DMS114 treated with DMSO at 0.1 percent for 48 hours (cell line): ENCODE measurements around the gene POLR2J2.
"Not testable (repeated sequence)": the region's sequence is repeated elsewhere in the genome, so short reads cannot be mapped to it uniquely, and the experiment has no call there.

ENCODE experiments used
- DNase-seq: peaks from one replicate; lab custom pipeline; 2025; ENCODE audit not compliant: unreplicated experiment; lab: John Stamatoyannopoulos, UW

POLR2J2 gene

DNA sequence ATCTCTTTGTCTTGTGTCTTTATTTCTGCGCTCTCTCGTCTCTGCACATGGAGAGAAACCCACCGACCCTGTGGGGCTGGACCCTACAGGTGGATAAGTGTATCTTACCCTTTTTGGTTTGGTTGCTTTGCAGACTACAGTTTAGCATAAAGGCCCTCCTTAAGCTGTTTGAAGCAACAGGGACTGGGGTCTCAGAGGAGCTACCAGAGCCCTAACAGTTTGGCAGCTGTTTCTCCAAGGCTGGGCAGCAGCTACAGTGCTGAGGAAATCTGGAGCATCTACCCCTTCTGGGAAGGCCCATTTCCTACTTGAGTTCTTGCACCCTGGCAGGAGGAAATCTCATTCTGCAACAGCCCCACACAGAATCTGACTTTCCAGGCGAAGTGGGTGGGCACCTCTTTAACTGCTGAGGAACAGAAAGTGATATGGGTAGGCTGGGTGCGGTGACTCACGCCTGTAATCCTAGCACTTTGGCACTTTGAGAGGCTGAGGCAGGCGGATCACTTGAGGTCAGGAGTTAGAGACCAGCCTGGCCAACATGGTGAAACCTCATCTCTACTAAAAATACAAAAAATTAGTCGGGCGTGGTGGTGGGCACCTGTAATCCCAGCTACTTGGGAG is 2.1 kb upstream of the POLR2J2 start:
- not testable (repeated sequence) for DNase-seq

DNA sequence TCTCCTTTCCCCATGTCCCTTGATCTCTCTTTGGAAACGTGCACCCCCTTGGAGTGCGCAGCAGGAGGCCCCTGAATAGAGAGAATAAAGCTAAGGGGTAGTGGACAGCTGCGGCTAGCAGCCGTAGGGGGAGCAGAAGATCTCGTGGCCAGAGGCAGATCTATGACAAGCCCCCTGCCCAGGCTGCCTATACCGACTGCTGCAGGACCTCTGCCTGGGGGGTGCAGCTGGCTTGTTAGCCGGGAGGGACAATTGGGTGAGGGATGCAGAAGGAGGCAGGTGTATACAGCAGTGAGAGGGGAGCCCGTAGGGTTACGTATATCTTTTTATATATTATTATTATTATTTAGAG is 469 bp upstream of the POLR2J2 start:
- not testable (repeated sequence) for DNase-seq

DNA sequence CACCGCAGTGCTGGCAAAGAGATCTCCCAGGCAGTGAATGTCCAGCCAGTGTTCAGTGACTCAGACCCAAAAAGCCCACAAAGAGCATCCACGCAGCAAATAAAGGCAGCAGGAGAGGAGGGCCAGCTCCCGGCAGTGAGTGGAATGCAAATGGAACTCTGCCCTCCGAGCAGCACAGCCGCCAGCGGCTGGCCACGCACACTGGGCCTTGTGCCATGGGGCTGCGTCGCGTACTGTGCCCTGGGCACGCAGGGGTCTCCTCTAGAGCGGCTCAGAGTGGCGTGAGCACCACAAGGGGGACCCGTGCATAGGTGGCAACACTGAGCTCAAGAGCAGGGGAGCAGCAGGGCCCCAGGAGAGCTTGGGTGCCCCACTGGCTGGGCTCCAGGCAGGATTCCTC is 3.9 kb downstream of the POLR2J2 start:
- not testable (repeated sequence) for DNase-seq

DNA sequence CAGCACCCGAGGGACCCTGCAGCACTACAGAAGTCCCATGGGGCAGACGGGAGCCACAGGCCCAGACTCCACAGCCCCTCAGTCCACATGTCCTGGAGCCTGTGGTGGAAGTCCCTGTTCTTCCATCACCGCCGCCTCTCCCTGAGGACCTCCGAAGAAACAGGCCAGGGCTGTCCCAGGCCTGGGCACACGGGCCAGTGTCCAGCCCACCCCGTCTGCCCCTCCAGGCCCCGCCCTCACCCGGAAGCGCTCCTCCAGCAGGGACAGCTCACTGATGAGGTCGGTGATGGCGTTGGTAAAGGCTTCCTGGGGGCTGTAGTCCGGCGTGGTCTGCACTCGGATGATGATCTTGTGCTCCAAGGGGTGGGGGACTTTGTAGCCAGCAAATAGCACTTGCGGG is 4.6 kb downstream of the POLR2J2 start:
- DNase-seq, result not testable (repeated sequence)

DNA sequence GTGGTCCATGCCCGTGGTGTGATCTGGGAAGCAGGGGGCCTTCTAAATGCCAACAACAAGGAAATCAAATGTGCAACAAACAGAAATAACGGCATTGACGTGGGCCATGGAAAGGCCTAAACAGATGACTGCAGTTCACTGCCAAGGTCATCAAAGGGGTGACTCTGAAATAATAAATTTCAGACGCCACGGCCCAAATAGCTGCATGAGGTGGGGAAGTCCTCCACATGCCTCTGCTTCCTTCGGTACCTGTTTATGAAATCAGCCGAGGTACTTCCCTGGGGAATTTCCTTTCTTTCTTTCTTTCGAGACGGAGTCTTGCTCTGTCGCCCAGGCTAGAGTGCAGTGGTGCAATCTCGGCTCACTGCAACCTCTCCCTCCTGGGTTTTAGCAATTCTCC is 6.7 kb downstream of the POLR2J2 start:
- DNase-seq, result not testable (repeated sequence)

DNA sequence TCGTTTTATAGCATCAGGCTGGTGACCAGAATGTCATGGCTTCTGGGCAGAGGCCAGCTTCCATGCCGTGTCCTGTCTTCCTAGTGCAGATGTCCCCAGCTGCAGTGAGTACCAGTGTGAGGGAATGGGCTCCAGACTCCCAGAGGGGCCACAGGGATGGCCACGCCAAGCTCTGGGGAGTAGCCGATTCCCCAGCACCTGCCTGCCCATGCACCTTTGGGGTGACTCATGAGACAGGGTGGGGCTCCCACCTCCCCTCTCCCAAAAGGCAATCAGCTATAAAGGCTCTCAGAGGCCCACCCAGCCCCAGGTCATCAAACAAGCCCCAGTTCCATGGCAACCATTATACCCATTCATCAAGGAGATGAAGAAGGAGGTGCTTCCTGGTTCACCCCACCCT is 21.5 kb downstream of the POLR2J2 start, which contains the start of gene SPDYE2B:
Gene SPDYE2B, plus strand, starts transcription at position 396 of the 400 bp plus-strand sequence. CDS start 2,030 bp downstream, outside the sequence.
- not testable (repeated sequence) for DNase-seq

DNA sequence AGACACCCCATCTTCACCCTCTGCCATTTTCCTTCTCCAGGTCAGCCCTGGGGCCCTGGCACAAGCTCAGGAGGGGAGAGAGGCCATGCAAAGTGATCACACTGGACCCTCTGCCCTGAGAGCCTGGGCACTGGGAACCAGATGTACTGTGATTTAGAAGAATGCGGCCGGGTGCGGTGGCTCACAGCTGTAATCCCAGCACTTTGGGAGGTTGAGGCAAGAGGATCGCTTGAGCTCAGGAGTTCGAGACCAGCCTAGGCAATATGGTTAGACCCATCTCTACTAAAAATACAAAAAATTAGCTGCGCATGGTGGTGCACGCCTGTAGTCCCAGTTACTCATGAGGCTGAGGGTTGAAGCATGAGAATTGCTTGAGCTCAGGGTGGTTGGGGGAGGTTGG is 23.6 kb downstream of the POLR2J2 start:
- not testable (repeated sequence) for DNase-seq

DNA sequence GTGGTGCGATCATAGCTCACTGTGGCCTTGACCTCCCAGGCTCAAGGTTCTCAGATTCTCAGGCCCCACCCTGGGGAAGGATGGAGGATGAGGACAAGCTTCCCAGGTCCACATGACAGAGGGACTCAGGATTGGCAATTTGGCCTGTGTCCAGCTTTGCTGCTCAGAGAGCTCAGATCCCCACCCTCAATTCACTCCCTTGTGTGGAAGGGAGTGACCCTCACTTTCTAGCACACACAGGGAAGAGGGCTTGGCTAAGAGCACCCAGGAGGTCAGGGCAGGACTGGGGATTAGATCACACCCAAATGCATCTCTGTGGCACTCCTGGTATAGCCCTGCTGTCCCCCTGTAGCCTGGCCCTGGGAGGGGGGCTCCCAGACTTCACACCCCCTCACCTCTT is 28.1 kb downstream of the POLR2J2 start:
- DNase-seq, result not testable (repeated sequence)

DNA sequence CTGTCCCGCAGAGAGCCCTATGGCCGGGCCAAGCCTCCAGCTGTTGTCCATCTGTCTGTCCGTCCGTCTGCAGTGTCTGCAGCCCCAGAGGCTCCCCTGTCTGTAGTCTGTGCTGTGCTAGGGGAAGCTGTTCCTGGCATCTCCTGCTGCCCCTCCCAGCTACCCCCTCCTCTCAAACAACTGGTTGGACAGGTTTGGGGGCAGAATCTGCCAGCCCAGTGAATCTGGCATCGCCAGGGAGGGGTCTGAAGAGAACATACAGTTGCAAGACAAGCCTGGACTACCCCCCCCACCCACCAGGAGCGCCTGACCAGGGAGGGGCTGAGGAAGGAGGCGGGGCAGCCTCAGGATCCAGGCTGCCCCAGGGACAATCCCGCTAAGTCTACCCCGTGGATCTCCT is 28.8 kb downstream of the POLR2J2 start, which contains the start of gene UPK3BL1:
Gene UPK3BL1, minus strand, starts transcription at position 101 of the 400 bp plus-strand sequence. Its CDS starts 50 bp downstream, at position 51.
- not testable (repeated sequence) for DNase-seq

DNA sequence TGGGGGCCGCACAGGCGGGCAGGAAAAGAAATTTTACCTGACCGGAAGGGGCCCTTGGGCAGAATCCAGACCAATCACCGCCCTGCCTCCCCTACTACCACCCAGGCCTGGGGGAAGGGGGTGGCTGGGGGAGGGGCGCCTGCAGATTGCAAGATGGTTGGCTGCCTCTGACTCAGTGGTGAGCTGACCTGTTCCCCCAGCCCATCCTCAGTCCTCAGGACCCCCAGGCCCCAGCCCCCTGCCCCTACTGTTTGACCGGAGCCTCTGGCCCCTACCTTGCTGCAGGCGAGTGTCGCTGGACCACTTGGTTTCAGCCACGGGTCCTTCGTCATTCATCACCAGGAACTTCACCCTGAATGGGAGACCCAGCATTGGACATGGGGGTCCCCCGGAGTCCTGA is 32.6 kb downstream of the POLR2J2 start:
- not testable (repeated sequence) for DNase-seq

DNA sequence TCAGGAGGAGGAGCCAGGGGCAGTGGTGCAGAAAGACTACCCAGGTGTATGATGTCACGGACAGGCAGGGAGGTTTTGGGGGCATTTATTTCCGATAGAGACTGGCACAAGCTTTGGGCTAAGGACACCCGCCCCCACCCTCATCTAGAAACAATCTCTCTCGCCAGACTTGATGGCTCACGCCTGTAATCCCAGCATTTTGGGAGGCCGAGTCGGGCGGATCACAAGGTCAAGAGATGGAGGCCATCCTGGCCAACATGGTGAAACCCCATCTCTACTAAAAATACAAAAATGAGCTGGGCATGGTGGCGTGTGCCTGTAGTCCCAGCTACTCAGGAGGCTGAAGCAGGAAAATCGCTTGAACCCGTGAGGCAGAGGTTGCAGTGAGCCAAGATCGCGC is 34.5 kb downstream of the POLR2J2 start:
- not testable (repeated sequence) for DNase-seq

DNA sequence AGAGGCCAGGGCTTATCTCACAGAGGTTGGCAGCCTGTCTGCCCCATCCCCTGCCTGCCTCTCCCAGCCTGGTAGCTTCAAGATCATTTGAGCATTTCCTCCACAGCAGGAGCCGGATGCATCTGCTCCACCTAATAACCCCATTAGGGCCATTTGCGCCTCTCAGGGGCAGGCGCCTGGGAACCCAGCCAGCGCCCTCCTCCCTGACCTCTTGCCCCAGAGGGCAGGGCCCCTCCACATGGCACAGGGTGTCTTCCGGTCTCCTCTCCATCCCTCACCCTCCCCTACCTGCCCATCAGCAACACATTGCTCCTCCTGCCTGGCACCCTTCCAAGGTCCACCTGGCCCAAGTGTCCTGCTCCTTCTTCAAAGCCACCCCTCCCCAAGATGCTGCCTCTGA is 36.1 kb downstream of the POLR2J2 start:
- DNase-seq, result not testable (repeated sequence)

DNA sequence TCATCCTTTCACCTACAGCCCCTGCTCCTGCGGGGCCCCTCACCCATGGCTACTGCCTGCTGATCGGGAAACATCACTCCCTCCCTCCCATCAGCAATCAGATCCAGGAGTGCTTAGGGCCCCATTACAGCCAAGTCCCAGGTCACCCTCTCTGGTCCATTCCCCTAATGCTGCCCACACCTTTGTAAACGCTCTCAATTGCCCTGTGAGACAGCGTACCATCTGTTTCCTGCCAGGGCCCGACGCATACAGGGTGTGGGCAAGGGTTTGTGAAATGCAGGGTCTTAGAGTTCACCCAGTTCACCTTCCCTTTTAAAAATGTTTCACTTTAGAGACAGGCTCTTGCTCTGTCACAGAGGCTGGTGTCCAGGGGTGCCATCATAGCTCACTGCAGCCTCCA is 37.2 kb downstream of the POLR2J2 start:
- DNase-seq, result not testable (repeated sequence)

DNA sequence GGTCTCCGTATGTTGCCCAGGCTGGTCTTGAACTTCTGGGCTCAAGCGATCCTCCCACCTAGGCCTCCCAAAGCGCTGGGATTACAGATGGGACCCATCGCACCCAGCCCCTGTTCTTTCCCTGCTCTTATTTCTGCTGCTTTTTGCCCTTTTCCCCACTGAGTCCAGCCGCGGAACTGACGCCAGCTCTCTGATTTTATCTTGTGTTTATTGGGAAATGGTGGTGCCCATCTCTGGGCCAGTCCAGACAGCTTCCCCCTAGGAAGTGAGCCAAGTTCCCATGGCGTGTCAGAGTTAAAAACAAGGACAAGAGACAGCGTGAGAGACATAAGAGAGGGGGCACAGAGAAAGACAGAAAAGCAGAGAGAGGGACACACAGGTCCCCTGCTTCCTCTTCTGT is 40.8 kb downstream of the POLR2J2 start:
- not testable (repeated sequence) for DNase-seq

DNA sequence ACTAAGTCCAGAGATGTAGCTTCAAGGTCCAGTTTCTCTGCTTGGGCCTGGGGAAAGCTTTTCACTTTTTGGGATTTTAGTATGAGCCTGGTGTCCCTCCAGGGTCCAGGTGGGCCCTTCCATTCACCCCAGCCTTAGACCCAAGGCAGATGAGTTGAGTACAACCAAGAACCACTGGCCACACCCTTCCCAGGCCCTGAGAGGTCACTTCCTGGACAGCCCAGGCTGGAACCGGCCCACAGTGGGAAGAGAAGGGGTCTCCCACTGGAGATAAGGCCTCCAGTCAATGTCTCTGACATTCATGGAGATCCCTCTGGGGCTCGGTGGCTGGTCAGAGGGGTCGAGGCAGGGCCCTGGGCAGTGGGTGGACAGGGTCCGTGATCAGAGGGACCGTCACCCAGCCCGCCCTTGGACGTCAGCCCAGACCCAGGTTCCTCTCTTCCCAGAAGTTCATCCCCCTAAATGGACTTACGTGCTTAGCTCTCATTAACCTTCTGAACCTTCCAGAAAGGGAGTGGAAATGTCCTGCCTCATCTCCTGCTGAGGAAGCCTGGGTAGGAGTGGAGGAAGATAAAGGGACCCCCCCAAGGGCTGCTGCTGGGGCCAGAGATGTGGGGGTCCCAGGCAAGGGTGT is 44.1 kb downstream of the POLR2J2 start:
- not testable (repeated sequence) for DNase-seq

DNA sequence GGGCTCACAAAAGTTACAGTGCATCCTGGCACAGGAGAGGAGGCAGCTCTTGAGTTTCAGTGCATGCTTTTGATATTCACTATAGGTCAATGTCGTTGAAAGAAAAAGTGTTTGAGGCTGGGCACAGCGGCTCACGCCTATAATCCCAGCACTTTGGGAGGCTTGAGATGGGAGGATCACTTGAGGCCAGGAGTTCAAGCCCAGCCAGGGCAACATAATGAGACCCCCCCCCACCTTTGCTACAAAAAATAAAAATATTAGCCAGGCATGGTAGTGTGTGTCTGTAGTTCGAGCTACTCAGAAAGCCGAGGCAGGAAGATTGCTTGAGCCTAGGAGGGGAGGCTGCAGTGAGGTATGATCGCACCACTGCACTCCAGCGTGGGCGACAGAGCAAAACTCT is 53.3 kb downstream of the POLR2J2 start:
- DNase-seq, result not testable (repeated sequence)

DNA sequence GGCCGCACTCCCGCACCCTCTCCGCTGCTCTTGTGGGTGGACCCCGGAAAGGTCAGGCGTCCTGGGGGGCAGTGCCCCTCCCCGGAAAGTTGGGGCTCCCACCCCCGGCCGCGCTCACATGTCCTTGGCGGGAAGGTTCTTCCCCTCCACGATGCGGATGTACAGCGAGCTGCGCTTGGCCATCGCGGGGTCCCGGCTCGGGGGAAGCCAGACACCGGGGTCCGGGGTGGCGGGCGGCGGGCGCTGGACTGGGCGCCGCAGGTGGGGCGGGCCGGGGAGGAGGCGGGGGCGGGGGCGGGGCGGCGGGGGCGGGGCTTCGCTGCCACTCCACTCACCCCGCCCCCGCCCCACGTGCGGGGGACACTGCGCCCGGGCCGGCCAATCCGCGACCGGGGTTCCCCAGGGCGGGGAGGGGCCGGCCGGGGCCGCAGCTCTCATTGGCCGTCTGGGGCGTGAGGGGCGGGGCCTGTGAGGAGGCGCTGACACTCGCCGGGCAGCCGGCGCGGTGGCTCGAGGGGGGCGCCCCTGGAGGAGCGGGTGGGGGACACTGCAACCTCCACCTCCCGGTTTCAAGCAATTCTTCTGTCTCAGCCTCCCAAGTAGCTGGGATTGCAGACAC is 54.8 kb downstream of the POLR2J2 start, which contains the start of gene RASA4:
Gene RASA4, minus strand, starts transcription at position 250 of the 619 bp plus-strand sequence. Its CDS starts 67 bp downstream, at position 183.
- DNase-seq, result not testable (repeated sequence)
